Astrocyte of the cerebellum (primary cell): Measurements from ENCODE around the gene RPL37A.
"Not testable (repeated sequence)": the region's sequence is repeated elsewhere in the genome, so short reads cannot be mapped to it uniquely, and the experiment has no call there.

ENCODE experiments used
- DNase-seq: peaks from one replicate; pipeline ENCODE4 v3.0.0-alpha.2; 2011; ENCODE audit warnings: low read depth
- H3K4me3 ChIP-seq: 2 replicates; pipeline ENCODE4 v1.5.1; 2011; ENCODE audit warnings: mild to moderate bottlenecking, low read depth, low read length, moderate library complexity
- in situ Hi-C: cut with HindIII; loops from 2 replicates; pipeline ENCODE4 v1.10.0; 2017; ENCODE audit warnings: low sequenced_read_pairs
- TF ChIP-seq, protein P1 (sequence below): IDR thresholded peaks from 2 replicates; pipeline ENCODE4 v1.5.1; 2012; ENCODE audit warnings: low read length, low read depth, moderate library complexity, mild to moderate bottlenecking; ENCODE audit errors: missing control alignments

Gene RPL37A

DNA sequence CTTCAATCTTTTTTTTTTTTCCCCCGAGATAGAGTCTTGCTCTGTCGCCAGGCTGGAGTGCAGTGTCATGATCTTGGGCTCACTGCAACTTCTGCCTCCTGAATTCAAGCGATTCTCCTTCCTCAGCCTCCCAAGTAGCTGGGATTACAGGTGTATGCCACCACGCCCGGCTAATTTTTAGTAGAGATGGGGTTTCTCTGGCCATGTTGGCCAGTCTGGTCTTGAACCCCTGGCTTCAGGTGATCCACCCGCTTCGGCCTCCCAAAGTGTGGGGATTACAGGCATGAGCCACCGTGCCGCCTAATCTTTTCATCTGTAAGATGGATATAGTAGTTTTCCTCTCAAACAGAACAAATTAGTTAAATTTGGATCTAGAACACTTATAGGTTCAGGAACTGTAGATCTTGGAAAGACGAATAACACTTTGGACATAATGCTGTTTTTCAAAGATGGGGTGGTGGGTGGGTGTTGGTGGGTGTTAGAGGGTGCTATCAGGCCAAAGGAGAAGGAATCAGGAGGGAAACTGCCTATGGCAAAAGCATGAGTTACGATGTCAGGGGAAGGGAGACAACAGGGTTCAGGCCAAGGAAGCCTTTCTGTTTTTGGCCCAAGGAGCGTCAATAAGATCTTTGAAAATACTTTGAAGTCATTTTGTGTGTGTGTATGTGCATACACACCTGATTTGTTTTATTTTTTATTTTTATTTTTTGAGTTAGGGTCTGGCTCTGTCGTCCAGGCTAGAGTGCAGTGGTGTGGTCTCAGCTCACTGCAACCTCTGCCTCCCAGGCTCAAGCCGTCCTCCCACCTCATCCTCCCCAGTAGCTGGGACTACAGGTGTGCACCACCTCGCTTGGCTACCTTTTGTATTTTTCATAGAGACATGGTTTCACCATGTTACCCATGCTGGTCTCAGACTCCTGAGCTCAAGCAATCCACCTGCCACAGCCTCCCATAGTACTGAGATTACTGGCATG lies 6.8 kb downstream of the RPL37A start:
- TF ChIP-seq, protein P1, sequence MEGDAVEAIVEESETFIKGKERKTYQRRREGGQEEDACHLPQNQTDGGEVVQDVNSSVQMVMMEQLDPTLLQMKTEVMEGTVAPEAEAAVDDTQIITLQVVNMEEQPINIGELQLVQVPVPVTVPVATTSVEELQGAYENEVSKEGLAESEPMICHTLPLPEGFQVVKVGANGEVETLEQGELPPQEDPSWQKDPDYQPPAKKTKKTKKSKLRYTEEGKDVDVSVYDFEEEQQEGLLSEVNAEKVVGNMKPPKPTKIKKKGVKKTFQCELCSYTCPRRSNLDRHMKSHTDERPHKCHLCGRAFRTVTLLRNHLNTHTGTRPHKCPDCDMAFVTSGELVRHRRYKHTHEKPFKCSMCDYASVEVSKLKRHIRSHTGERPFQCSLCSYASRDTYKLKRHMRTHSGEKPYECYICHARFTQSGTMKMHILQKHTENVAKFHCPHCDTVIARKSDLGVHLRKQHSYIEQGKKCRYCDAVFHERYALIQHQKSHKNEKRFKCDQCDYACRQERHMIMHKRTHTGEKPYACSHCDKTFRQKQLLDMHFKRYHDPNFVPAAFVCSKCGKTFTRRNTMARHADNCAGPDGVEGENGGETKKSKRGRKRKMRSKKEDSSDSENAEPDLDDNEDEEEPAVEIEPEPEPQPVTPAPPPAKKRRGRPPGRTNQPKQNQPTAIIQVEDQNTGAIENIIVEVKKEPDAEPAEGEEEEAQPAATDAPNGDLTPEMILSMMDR, result no peak
- in situ Hi-C loops, result loop anchor here (25.0 kb wide), 1 partner anchor 1007 kb away; no protein-coding TSS in a partner anchor

DNA sequence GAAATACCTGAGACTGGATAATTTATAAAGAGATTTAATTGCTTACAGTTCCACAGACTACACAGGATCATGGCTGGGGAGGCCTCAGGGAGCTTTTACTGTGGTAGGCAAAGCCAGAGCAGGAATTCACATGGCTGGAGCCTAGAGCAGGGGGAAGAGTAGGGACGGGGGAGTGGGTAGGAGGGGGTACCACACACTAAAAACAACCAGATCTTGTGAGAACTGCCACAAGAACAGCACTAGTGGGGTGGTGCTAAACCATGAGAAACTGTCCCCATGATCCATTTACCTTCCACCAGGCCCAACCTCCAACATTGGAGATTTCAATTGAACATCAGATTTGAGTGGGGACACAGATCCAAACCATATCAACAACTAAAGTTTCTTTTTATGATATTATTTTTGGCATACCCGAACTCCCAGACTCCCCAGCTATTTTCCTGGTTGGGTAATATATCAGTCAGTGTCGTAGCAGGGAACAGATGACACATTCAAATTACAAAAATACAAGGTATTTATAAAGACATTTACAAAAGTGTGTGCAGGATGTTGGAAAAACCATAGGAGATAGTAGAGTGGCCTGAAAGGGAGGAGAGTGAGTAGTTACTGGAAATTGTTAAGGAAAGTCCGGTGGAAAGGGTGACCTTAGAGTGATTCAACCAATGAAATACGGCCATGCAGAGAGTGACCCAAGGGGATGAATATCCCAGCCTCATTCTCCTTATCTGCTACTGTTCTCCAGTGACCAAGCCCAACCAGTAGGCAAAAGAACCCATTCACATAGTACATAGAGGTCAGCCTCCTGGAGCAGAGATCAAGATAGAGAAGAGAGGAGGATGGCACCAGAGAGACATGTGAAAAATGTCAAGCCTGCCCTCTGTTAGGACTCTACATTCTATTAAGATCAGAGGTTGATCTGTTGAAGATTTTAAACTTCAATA lies 8.8 kb downstream of the RPL37A start:
- DNase-seq, result no peak
- H3K4me3 ChIP-seq, result no peak overlapping the region
- in situ Hi-C loops, result loop anchor here (25.0 kb wide), 1 partner anchor 1005 kb away; no protein-coding TSS in a partner anchor
- TF ChIP-seq, protein P1, result no peak

More for the DNA sequence above, 6.8 kb downstream of the RPL37A start:
- DNase-seq, result no peak
- H3K4me3 ChIP-seq, result no peak overlapping the region

DNA sequence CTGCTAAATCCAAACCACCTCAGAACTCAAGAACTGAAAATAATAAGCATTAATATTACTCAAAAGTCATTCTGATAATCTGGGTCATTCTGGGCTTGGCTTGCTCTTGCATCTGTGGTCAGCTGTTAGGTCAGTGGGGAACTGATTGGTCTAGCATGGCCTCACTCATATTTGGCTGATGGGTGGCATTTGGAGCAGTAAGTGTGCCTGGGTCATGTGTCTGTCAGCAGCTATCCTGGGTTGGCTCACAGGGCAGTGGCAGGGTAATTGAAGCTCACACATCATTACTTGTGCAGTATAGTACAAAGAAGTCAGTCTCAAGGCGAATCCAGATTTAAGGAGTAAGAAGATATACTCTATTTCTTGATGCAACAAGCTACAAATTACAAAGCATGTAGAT lies 9.6 kb downstream of the RPL37A start:
- no peak overlapping the region for H3K4me3 ChIP-seq
- no peak for DNase-seq
- TF ChIP-seq, protein P1, result no peak
- in situ Hi-C loops, result loop anchor here (25.0 kb wide), 1 partner anchor 1004 kb away; no protein-coding TSS in a partner anchor

DNA sequence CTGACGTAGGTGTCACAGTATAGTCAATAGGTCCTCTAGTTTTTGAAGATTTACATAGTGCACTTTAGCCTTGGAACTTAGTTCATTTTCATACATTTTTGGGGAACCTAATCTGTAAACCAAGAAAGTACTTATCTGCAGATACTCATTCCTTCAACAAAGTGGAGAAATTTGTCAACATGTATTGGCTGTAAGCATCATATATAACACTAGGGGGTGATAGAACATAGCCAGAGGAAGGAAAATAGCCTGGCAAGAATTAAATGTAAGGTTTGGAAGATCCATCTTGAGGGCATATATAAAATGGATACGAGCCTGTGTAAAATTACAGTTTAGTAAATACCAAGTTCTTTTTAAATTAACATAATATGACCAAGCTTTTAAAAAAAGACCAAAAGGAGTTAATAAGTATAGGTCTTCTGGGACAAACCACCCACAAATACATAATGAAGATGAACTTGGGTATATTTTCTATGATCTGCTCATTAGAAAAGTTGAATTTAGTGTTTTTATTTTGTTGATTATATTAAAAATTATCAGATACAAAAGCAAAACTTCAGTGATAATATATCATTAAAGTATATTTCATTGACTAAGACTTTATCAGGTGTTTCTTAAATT lies 18.2 kb downstream of the RPL37A start:
- DNase-seq, result no peak
- in situ Hi-C loops, result loop anchor here (5.0 to 25.0 kb wide), 3 partner anchors 135 to 995 kb away; no protein-coding TSS in a partner anchor
- TF ChIP-seq, protein P1, result peak; percentile 61
- H3K4me3 ChIP-seq, result no peak overlapping the region

DNA sequence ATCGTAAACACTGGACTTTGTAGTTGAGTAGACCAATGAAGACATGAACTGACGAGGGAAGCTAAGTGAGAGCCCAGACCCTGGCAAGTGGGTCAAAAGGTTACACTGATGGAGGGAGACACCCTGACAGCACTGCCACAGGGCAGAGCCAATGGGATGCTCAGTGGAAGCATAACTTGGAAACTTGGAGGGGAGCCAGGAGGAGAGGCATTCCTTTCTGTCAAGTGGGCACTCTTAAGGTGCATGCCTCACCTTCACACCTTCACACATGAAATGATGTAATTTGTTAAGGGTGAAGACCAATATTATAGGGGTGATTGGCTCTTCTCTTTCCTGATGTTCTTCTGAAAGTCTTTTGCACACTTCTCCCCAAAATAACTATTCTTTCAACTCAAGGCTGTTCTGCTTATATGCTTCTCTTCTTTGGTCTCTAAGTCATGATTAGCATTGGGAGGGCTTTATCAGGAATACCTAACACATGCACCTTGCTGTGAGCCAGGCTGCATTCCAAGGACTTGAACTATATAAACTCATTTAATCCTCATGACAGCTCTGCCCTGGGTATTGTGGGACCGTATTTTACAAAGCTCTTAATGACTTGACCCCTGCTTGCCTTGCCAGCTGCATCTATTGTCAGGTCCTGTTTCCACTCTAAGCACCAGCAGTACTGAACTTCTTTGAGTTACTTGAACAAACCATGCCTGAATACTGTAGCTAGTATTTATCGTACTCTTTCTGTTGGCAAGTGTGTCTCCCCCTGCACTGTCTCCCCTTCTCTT lies 19.0 kb downstream of the RPL37A start:
- no peak for DNase-seq
- TF ChIP-seq, protein P1, result no peak
- no peak overlapping the region for H3K4me3 ChIP-seq
- in situ Hi-C loops, result loop anchor here (5.0 to 25.0 kb wide), 3 partner anchors 135 to 995 kb away; no protein-coding TSS in a partner anchor

DNA sequence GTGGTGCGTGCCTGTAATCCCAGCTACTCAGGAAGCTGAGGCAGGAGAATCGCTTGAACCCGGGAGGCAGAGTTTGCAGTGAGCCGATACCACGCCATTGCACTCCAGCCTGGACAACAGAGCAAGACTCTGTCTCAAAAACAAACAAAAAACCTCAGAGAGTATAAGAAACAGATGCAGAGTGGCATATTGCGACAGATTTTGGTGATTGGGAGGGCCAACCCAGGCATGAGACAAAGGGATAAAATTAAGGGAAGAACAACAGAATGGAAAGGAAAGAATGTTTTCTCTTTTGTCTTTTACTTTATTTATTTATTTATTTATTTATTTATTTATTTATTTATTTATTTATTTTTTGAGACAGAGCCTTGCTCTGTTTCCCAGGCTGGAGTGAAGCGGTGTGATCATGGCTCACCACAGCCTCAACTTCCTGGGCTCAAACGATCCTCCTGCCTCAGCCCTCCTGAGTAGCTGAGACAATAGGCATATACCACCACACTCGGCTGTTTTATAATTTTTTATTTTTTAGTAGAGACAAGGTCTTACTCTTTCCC lies 20.0 kb downstream of the RPL37A start:
- not testable (repeated sequence) for H3K4me3 ChIP-seq, DNase-seq
- in situ Hi-C loops, result loop anchor here (5.0 to 25.0 kb wide), 3 partner anchors 134 to 994 kb away; no protein-coding TSS in a partner anchor
